Neuronal stem cell (in vitro differentiated cells): ENCODE measurements around the gene SH2D4B.

Source experiments
- DNase-seq: peaks from one replicate; pipeline ENCODE4 v3.0.0-alpha.2; 2013; ENCODE audit warnings: low spot score
- H2AFZ ChIP-seq: one replicate; pipeline ENCODE4 v1.6.1; 2013; ENCODE audit warnings: mild to moderate bottlenecking, low read length, inconsistent platforms
- H2AK5ac ChIP-seq: 2 replicates; pipeline ENCODE4 v1.6.1; 2013; ENCODE audit warnings: low read depth, mild to moderate bottlenecking, inconsistent platforms, low read length, moderate library complexity, mixed read lengths
- H2BK120ac ChIP-seq: 2 replicates; pipeline ENCODE4 v1.6.1; 2013; ENCODE audit warnings: low read depth, mild to moderate bottlenecking, inconsistent platforms, low read length, moderate library complexity, mixed read lengths
- H2BK12ac ChIP-seq: one replicate; pipeline ENCODE4 v1.6.1; 2013; ENCODE audit warnings: low read length, inconsistent platforms
- H2BK15ac ChIP-seq: 2 replicates; pipeline ENCODE4 v1.6.1; 2013; ENCODE audit warnings: mild to moderate bottlenecking, low read length, inconsistent platforms, mixed read lengths
- H2BK5ac ChIP-seq: one replicate; pipeline ENCODE4 v1.6.1; 2013; ENCODE audit warnings: inconsistent platforms, mild to moderate bottlenecking, low read length, moderate library complexity
- H3K14ac ChIP-seq: one replicate; pipeline ENCODE4 v1.6.1; 2013; ENCODE audit warnings: low read length, inconsistent platforms
- H3K18ac ChIP-seq: 2 replicates; pipeline ENCODE4 v1.6.1; 2013; ENCODE audit warnings: low read length, inconsistent platforms
- H3K23ac ChIP-seq: 2 replicates; pipeline ENCODE4 v1.6.1; 2013; ENCODE audit warnings: low read depth, mild to moderate bottlenecking, mixed read lengths, low read length, inconsistent platforms; ENCODE audit not compliant: poor library complexity
- H3K27ac ChIP-seq: replicated peaks from 3 replicates; pipeline ENCODE4 v1.5.1; 2013; ENCODE audit warnings: low read length, inconsistent platforms
- H3K27me3 ChIP-seq, 3 experiments: 2 replicates each; pipeline ENCODE4 v1.6.1; 2013; ENCODE audit warnings: low read length in 3 of 3, mild to moderate bottlenecking in 2 of 3, inconsistent platforms in 1 of 3, low read depth in 1 of 3, mixed read lengths in 1 of 3, moderate library complexity in 1 of 3; ENCODE audit not compliant: control insufficient read depth in 3 of 3, insufficient read depth in 3 of 3
- H3K36me3 ChIP-seq, 2 donors: replicated peaks in 1 of 2; 2 replicates each; pipeline ENCODE4 v1.6.1; 2013; ENCODE audit warnings: low read length in 2 of 2; ENCODE audit not compliant: control insufficient read depth in 2 of 2, insufficient read depth in 2 of 2
- H3K4ac ChIP-seq: 2 replicates; pipeline ENCODE4 v1.6.1; 2013; ENCODE audit warnings: inconsistent platforms, mild to moderate bottlenecking, low read length, moderate library complexity
- H3K4me1 ChIP-seq, 2 donors: 1 replicate in 1 of 2; 2 replicates in 1 of 2; pipeline ENCODE4 v1.6.1; 2013; ENCODE audit warnings: low read length in 2 of 2, low read depth in 1 of 2; ENCODE audit not compliant: control insufficient read depth in 2 of 2, insufficient read depth in 1 of 2
- H3K4me2 ChIP-seq: one replicate; pipeline ENCODE4 v1.6.1; 2013; ENCODE audit warnings: mild to moderate bottlenecking, low read length, inconsistent platforms; ENCODE audit not compliant: insufficient read depth, poor library complexity, severe bottlenecking
- H3K4me3 ChIP-seq, 2 donors: 2 replicates each; pipeline ENCODE4 v1.5.1; 2013; ENCODE audit warnings: low read length in 2 of 2, mild to moderate bottlenecking in 2 of 2, inconsistent platforms in 1 of 2, moderate library complexity in 1 of 2
- H3K79me1 ChIP-seq: one replicate; pipeline ENCODE4 v1.6.1; 2013; ENCODE audit warnings: low read depth, mild to moderate bottlenecking, inconsistent platforms, low read length, moderate library complexity
- H3K9ac ChIP-seq: one replicate; pipeline ENCODE4 v1.6.1; 2013; ENCODE audit warnings: mild to moderate bottlenecking, low read depth, low read length, inconsistent platforms; ENCODE audit not compliant: poor library complexity
- H3K9me3 ChIP-seq, 2 donors: replicated peaks in 1 of 2; 2 replicates each; pipeline versions ENCODE3 to v1.6.1; 2013; ENCODE audit warnings: low read length in 2 of 2, mild to moderate bottlenecking in 2 of 2, inconsistent platforms in 1 of 2, low read depth in 1 of 2, mixed read lengths in 1 of 2, moderate library complexity in 1 of 2; ENCODE audit not compliant: control insufficient read depth in 2 of 2, insufficient read depth in 1 of 2
- H4K8ac ChIP-seq: one replicate; pipeline ENCODE4 v1.6.1; 2013; ENCODE audit warnings: low read depth, mild to moderate bottlenecking, inconsistent platforms, low read length, moderate library complexity
- H4K91ac ChIP-seq: one replicate; pipeline ENCODE4 v1.6.1; 2013; ENCODE audit warnings: low read length, low read depth, mild to moderate bottlenecking, inconsistent platforms; ENCODE audit not compliant: poor library complexity
- WGBS, 2 donors: extraction: QIAGEN DNeasy Blood & Tissue Kit; methylation state at CpG; one replicate each; pipeline ENCODE4 v1.1.7; 2013; ENCODE audit warnings: missing lambda C conversion rate in 2 of 2, mixed read lengths in 1 of 2; ENCODE audit not compliant: insufficient read length in 2 of 2, insufficient replicate concordance in 1 of 2; ENCODE audit errors: extremely low coverage in 2 of 2; 5-methylcytosine and 5-hydroxymethylcytosine counted together

The SH2D4B gene

DNA sequence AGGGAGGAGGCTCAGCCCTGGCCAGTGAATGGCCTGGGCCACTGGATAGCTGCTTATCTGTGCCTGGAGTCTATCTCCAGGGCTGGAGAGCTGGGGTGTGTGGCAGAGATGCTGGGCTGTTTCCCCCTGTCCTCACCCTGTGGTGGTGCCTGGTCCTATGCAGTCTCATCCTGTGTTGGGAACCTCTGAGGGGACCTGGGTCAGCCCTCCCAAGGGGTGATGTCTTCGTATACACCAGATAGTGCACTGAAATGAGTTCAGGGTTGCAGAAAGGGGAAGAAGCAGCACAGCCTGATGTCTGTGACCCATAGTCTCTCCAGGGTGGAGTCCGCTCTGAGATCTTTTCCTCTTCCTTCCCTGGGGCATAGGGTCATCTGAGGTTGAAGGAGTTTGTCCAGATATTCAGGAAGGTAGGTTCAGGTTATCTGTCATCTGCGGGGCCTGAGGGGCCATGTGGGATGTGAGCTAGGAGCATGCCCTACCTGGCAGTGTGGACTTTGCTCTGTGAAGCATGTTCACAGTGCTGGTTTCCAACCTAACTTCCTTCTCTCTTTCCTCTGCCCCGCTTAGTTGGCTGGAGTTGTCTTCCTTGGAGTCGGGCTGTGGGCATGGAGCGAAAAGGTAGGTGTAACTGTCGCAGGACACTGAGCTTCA lies 33.4 kb upstream of the SH2D4B start:
- Histone ChIP-seq H3K9ac (no peak overlapping the region), H3K18ac (peak overlapping the region; percentile 32), H2BK15ac (no peak overlapping the region), H2AK5ac (no peak overlapping the region), H3K27ac (no peak overlapping the region), H3K36me3 (peaks cover 14 to 61% of the 10 kb centered on the region in 2 donors), H3K14ac (no peak overlapping the region), H3K79me1 (peaks cover 23% of the 10 kb centered on the region), H4K8ac (no peak overlapping the region), H3K4me1 (peaks cover 24 to 44% of the 10 kb centered on the region in 2 donors), H3K4me3 (no peak overlapping the region), H4K91ac (no peak overlapping the region), H3K23ac (no peak overlapping the region), H2BK120ac (no peak overlapping the region), H3K4ac (no peak overlapping the region), H3K9me3 (no peaks in the 10 kb centered on the region), H3K27me3 (no peaks in the 10 kb centered on the region), H2BK12ac (no peak overlapping the region), H2BK5ac (no peak overlapping the region), H3K4me2 (no peak overlapping the region), H2AFZ (no peak overlapping the region)
- peak; percentile 29 for DNase-seq
- no CpG with 5 or more reads among the region's 7 CpGs for WGBS, 2 donors

- H2BK120ac ChIP-seq: no peak overlapping the region
- no peak overlapping the region for H2AFZ ChIP-seq
- no peak overlapping the region for H3K4me2 ChIP-seq
- H3K79me1 ChIP-seq: peaks cover 23% of the 10 kb centered on the region
- no peak overlapping the region for H3K4me3 ChIP-seq
- WGBS, 2 donors: no CpG with 5 or more reads among the region's 5 CpGs
- no peak overlapping the region for H2BK5ac ChIP-seq
- H3K14ac ChIP-seq: no peak overlapping the region
- H2AK5ac ChIP-seq: peak overlapping the region; percentile 53
- no peak overlapping the region for H3K27ac ChIP-seq
- H4K8ac ChIP-seq: no peak overlapping the region
- H3K9me3 ChIP-seq: no peaks in the 10 kb centered on the region
- H3K4me1 ChIP-seq: peaks cover 18 to 37% of the 10 kb centered on the region in 2 donors
- H4K91ac ChIP-seq: no peak overlapping the region
- H3K18ac ChIP-seq: peak overlapping the region; percentile 62
- no peaks in the 10 kb centered on the region for H3K27me3 ChIP-seq
- H3K36me3 ChIP-seq: peaks cover 20 to 61% of the 10 kb centered on the region in 2 donors
- peak overlapping the region; percentile 6 for H3K23ac ChIP-seq
- no peak overlapping the region for H3K9ac ChIP-seq
- no peak overlapping the region for H2BK12ac ChIP-seq
- H2BK15ac ChIP-seq: no peak overlapping the region
- no peak overlapping the region for H3K4ac ChIP-seq
- no peak for DNase-seq
Measured at GRCh38 chr10:80504897-80505465, 32.7 kb upstream of the SH2D4B start.

DNA sequence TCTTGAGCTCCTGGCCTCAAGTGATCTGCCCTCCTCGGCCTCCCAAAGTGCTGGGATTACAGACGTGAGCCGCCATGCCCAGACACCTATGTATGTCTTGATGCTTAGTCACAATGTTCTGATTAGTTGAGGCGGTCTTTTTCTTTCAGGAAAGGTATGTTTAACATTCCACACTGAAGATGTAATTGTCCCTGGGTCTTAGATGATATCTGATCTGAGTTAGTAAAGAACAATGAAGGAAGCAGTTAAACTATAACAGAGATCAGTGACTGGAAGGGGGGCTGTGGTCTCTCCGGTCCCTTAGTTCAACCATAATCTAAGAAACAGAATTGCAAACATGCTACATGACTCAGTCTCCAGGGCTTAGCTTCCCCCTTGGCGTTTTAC lies 31.5 kb upstream of the SH2D4B start:
- no peak overlapping the region for H4K91ac ChIP-seq
- H2AK5ac ChIP-seq: no peak overlapping the region
- no peak overlapping the region for H2BK12ac ChIP-seq
- no peak overlapping the region for H4K8ac ChIP-seq
- no peak for DNase-seq
- H3K4ac ChIP-seq: no peak overlapping the region
- H3K4me3 ChIP-seq: no peak overlapping the region
- no peak overlapping the region for H3K23ac ChIP-seq
- no peak overlapping the region for H3K14ac ChIP-seq
- H3K9ac ChIP-seq: no peak overlapping the region
- H2AFZ ChIP-seq: no peak overlapping the region
- H3K79me1 ChIP-seq: peaks cover 23% of the 10 kb centered on the region
- H2BK5ac ChIP-seq: no peak overlapping the region
- no peak overlapping the region for H3K18ac ChIP-seq
- no peak overlapping the region for H2BK120ac ChIP-seq
- no CpG with 5 or more reads among the region's 6 CpGs for WGBS, 2 donors
- no peaks in the 10 kb centered on the region for H3K9me3 ChIP-seq
- H3K36me3 ChIP-seq: peaks cover 22 to 69% of the 10 kb centered on the region in 2 donors
- H3K4me2 ChIP-seq: no peak overlapping the region
- H2BK15ac ChIP-seq: no peak overlapping the region
- H3K27ac ChIP-seq: no peak overlapping the region
- no peaks in the 10 kb centered on the region for H3K27me3 ChIP-seq
- H3K4me1 ChIP-seq: peaks cover 18 to 34% of the 10 kb centered on the region in 2 donors

DNA sequence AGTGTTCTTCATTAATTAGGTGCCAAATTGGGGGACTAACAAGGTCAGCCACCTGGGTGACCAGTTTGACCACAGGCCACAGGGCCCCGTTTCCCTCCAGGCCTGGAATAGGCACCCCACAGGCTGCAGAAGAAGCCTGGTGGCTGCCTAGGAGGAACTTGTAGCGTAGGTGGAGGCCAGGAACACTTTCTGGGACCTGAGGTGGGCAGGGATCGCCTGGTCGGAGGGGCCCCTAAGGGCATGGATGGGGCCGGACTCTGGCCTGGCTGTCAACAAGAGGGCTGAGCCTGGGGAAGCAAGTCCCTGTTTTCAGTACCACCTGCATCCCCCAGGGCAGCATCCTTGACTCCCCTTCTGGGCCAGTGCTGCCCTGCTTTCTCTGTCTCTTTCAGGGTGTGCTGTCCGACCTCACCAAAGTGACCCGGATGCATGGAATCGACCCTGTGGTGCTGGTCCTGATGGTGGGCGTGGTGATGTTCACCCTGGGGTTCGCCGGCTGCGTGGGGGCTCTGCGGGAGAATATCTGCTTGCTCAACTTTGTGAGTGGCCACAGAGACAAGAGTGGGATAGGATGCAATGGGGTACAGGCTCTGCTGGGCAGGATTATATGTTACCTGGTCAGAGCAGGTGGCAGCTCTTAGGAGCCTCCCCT lies 30.7 kb upstream of the SH2D4B start:
- Histone ChIP-seq H2AFZ (no peak overlapping the region), H3K4me1 (peaks cover 18 to 28% of the 10 kb centered on the region in 2 donors), H3K4ac (no peak overlapping the region), H4K91ac (no peak overlapping the region), H3K18ac (peak overlapping the region; percentile 49), H2BK15ac (no peak overlapping the region), H2BK5ac (no peak overlapping the region), H3K27ac (no peak overlapping the region), H3K9ac (peak overlapping the region; percentile 61), H3K9me3 (no peaks in the 10 kb centered on the region), H2BK12ac (no peak overlapping the region), H2BK120ac (no peak overlapping the region), H3K23ac (peak overlapping the region; percentile 35), H3K4me2 (no peak overlapping the region), H3K27me3 (no peaks in the 10 kb centered on the region), H4K8ac (no peak overlapping the region), H3K14ac (peak overlapping the region; percentile 78), H2AK5ac (peak overlapping the region; percentile 85), H3K79me1 (peaks cover 23% of the 10 kb centered on the region), H3K4me3 (no peak overlapping the region), H3K36me3 (peaks cover 28 to 71% of the 10 kb centered on the region in 2 donors)
- no CpG with 5 or more reads among the region's 13 CpGs for WGBS, 2 donors
- DNase-seq: no peak
